HG03342 (cell line): ENCODE data around the gene AMBRA1.
A peak's percentile ranks its signal among the peaks of the same experiment; 100 is the strongest.

ENCODE experiments used
- ATAC-seq: cut with Tn5 transposase; IDR thresholded peaks from one replicate; pipeline ENCODE4 v1.9.1; 2021; ENCODE audit warnings: mild to moderate bottlenecking, moderate library complexity; ENCODE audit not compliant: unreplicated experiment

AMBRA1 gene

GRCh38 chr11:46593550-46594373, at the start of gene AMBRA1:
Gene AMBRA1 (minus strand): TSS chr11:46594023. CDS start chr11:46548380, 45,643 bp downstream.
- ATAC-seq: peak; percentile 82

- ATAC-seq: no peak
Observed at GRCh38 chr11:46643531-46643930, 49.7 kb upstream of the AMBRA1 start.

- no peak for ATAC-seq
Observed at GRCh38 chr11:46642627-46643335, 49.0 kb upstream of the AMBRA1 start.

GRCh38 chr11:46641639-46642038, 47.8 kb upstream of the AMBRA1 start:
- no peak for ATAC-seq

DNA sequence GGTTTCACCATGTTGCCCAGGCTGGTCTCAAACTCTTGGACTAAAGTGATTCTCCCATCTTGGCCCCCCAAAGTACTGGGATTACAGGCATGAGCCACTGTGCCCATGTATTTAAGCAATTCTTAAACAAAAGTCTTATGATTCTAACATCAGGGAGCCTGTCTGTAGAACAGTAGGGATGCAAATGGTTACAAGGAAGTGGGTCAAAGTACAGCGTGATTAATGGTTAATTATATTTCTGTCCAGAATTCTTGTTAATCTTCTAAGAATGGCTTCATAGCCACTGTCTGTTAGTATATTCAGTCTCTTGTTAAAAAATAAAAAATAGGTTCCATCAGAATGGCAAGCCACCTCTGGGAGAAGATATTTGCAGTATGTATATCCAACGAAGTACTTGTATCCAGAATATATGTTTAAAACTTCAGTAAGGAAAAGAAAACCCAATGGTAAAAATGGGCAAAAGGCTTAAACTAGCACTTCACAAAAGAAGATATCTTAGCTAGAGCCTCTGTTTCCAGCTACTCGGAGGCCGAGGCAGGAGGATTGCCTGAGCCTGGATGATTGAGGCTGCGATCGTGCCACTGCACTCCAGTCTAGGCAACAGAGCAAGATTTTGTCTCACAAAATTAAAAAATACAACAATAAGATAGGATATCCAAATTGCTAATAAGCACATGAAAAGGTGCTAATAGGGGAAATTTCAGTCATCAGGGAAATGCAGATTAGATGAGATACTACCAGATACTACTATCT, 46.4 kb upstream of the AMBRA1 start:
- ATAC-seq: no peak

GRCh38 chr11:46639197-46639839, 45.5 kb upstream of the AMBRA1 start:
- ATAC-seq: no peak

DNA sequence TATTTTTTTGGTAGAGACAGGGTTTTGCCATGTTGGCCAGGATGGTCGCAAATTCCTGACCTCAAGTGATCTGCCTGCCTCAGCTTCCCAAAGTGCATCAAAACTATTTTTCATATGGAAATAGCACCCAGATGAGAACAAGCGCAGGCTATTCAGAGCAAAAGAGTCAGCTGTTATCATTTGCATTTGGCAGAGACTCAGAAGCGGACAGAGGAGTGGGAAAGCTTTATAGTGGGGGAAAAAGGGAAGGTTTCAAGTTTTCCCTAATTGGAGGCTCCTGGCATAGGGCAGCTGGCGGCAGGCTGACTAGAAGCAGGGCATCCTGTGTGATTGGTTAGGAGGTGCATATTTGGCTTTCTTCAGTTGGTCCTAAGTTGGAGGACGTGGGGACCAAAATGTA, 43.7 kb upstream of the AMBRA1 start:
- no peak for ATAC-seq

DNA sequence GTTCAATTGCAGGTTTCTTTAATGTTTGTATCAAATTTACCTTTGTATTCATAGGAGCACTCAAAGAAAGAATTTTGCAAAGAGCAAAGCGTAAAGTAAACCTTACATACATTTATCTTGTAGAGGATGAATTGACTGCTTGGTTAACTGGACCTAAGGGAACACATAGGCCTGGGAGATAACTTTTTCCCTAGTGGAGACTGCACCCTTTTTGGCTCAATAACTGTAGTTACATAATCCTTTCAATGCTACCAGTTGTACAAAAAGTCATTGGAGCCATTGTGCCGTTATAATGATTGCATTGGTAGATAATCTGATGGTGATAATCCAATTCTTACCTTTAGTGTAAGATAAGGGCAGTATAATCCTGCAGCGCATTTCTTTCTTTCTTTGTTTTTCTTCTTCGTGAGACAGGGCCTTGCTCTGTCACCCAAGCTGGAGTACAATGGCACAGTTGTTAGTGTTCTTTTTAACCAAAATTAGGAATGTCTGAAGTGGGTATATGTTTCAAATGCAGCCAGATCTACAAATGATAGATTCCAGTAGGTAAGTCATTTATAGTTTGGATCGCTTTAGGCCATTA, 41.8 kb upstream of the AMBRA1 start:
- ATAC-seq: no peak

DNA sequence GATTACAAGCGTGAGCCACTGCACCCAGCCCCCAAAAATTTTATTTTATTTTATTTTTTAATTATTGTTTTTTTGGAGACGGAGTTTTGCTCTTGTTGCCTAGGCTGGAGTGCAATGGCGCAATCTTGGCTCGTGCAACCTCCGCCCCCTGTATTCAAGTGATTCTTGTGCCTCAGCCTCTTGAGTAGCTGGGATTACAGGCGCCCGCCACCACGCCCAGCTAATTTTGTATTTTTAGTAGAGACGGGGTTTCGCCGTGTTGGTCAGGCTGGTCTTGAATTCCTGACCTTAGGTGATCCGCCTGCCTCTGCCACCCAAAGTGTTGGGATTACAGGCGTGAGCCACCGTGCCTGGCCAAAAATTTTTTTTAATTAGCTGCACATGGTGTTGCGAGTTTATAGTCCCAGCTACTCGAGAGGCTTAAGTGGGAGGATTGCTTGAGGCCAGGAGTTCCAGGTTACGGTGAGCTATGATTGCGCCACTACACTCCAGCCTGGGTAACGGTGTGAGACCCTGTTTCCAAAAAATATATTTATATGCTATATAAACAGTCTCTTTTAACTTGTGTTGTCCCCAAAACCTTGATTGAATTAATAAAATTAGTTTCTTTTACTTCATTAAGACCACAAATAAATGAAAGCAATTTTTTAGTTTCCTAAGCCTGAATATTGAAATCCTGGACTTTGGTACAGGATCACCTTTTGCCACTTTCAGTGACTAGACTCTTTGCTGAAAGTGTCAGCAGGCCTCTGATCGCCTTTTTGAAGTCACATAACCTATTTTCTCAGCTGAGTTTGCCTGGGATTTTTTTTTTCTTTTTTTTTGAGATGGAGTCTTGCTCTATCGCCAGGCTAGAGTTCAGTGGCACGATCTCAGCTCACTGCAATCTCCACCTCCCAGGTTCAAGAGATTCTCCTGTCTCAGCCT, 39.7 kb upstream of the AMBRA1 start:
- ATAC-seq: no peak

- no peak for ATAC-seq
Observed at GRCh38 chr11:46632502-46632901, 38.7 kb upstream of the AMBRA1 start.

- ATAC-seq: no peak
Observed at GRCh38 chr11:46631676-46632075, 37.9 kb upstream of the AMBRA1 start.

DNA sequence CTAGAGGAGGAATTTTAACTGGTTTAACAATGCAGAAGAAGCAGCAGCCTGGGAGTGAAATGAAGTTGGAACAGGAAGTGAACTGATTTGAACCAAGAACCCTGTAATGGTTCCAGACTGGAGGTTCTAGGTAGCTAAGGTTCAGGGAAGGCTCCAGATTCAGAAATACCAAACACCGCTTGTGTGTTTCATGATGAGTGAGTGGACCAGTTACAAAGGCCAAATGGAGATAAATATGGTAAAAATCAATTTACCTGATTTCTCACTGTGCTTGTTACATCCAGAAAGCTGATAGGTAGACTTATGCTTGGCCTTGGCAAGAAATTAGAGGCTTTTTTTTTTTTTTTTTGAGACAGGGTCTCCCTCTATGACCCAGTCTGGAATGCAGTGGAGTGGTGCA, 36.4 kb upstream of the AMBRA1 start:
- ATAC-seq: no peak

- ATAC-seq: no peak
Observed at GRCh38 chr11:46628961-46629360, 35.1 kb upstream of the AMBRA1 start.

DNA sequence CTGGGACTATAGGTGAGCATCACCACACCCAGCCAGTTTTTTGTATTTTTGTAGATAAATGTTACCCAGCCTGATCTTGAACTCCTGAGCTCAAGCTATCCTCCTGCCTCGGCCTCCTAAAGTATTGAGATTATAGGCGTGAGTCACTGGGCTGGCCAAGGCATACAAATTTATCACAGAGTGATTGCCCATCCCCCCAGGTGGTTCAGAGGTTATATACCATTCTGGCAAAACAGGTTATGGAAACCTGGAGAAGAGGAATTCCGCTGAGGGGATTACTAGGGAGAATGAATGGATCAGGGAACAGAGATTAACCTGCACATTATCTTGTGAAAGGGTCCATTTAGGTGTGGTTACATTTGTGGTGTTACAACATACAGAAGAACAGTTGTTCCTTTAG, 31.6 kb upstream of the AMBRA1 start:
- no peak for ATAC-seq

- ATAC-seq: no peak
Observed at GRCh38 chr11:46618837-46619236, 25.0 kb upstream of the AMBRA1 start.

DNA sequence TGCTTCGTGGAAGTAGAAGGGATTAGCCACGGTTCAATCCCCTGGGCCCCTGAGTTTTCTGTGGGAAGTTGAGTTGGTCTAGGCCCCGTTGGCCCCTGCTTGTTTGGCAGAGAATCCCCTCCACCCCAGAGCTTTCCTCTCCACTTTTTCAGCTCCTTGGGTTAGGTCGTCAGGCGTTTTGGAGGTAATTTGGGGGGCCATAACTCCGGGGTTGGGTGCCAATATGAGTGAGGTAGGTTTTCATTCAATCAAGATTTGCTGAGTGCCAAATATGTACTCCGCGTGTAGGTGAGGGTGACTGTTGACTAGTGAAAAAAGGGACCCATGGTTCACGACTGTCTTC, 24.1 kb upstream of the AMBRA1 start:
- no peak for ATAC-seq

DNA sequence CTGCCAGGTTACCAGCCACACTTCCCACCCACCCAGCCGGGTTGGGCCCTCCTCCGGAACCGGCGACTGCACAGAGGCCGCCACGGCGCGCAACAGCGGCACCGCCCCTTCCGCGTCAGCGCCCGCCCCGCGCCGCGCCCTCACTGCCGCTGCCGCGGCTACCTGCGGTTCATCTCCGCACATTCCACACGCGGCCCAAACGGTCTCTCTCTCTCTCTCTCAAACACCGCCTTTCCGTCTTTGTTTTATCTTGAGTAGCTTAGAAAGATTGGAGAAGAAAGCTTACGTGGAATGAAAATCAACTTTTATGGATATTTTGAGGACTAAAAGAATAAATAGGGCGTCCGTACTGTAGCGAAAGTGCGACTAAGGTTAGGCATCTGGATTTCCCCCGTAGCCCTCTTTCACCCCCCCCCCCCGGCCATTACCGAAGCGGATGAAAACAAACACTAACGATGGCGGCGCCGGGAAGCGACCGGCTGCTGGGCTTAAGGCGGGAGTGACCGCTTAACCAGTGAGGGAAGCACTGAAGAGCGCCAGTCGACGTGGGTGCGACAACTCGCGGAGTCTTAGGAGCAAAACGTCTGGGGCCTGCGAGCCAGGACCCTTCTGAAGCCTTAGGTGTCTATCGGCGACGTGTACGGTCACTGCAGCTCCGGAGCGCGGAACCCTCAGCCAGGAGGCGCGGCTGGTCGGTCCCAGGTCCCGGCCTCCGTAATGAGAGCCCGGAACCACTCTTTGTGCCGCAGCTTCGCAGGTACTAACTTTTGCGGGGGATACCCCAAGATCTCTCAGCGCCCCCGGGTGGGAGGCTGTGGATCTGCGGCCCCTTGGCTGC, 23.5 kb upstream of the AMBRA1 start, which contains the start of the genes ATG13 and HARBI1:
Gene ATG13 (plus strand): TSS at position 420 of the 838 bp plus-strand sequence. CDS start 26,739 bp downstream, outside the sequence.
Gene HARBI1 (minus strand): TSS at position 94 of the 838 bp plus-strand sequence. CDS start 990 bp downstream, outside the sequence.
- peak; percentile 88 for ATAC-seq

GRCh38 chr11:46616551-46617133, 22.8 kb upstream of the AMBRA1 start:
- ATAC-seq: no peak
